ENCODE measurements around the gene HAVCR1.

GRCh38 chr5:157086751-157087359 lies 27.9 kb upstream of the HAVCR1 start:
- TF ChIP-seq POLR2A (IDR thresholded peaks at IDR 0.05; ENCODE audit: low read length) (no peak), EP300 (IDR thresholded peaks at IDR 0.05) (no peak), EHMT2 (IDR thresholded peaks at IDR 0.05; ENCODE audit: low read depth) (no peak), RCOR1 (IDR thresholded peaks at IDR 0.05; ENCODE audit: low read depth, low read length) (no peak), ZSCAN20 (CRISPR knock-in tag; IDR thresholded peaks at IDR 0.05) (no peak), MAX (IDR thresholded peaks at IDR 0.05) (no peak), CTCF (IDR thresholded peaks at IDR 0.05) (no peak), CEBPB (IDR thresholded peaks at IDR 0.05) (no peak), POLR2AphosphoS2 (conservative IDR thresholded peaks at IDR 0.05; ENCODE audit: low read length) (no peak), PBX3 (IDR thresholded peaks at IDR 0.05) (no peak), MAZ (IDR thresholded peaks at IDR 0.05; ENCODE audit: borderline replicate concordance, low read depth, low read length) (no peak)
